K562 (cell line): ENCODE measurements around the gene CGREF1. TPM values are rescaled to one million over a fixed set of nuclear protein-coding genes. Genes with fewer than 3 reads are reported as not detected.

Source experiments
- ATAC-seq: fragments of 200-7000 bp; cut with Tn5 transposase; 3 replicates; pipeline ENCODE4 v1.9.1; 2020; ENCODE audit warnings: moderate library complexity
- BruUV-seq: library from RNA; stranded (reverse); fragments of 400-500 nt; replicated peaks from 2 replicates; lab custom pipeline; 2021; lab: Mats Ljungman, UMichigan
- CTCF ChIA-PET: fragments of 300-600 bp; formaldehyde crosslinking; extraction: SDS; loops from one replicate; lab custom pipeline; 2021; ENCODE audit warnings: low intra/inter-chr PET ratio; lab: Yijun Ruan, JAX
- POLR2A ChIA-PET: fragments of 300-600, 350-650 bp; sonication (Branson Sonifier 250); formaldehyde crosslinking; extraction: SDS; loops from one replicate; lab custom pipeline; 2021; ENCODE audit warnings: antibody characterized with exemption, inconsistent platforms; lab: Yijun Ruan, JAX
- DNase-seq, 4 experiments: peaks; one replicate each; pipeline versions ENCODE4 v3.0.0 to v3.0.0-alpha.2; 2011 to 2018; ENCODE audit warnings: low spot score in 3 of 4, mixed read lengths in 3 of 4; ENCODE audit errors: extremely low read depth in 1 of 4
- FAIRE-seq: peaks from 2 replicates; lab custom pipeline; 2011; peaks lifted over from hg19 to GRCh38; lab: Jason Lieb, UNC
- H2AFZ ChIP-seq: 2 replicates; pipeline ENCODE4 v1.6.0; 2011; ENCODE audit warnings: low read depth, low read length, control low read depth, inconsistent platforms
- H3K27ac ChIP-seq: fragments of 200-600 bp; 3 replicates; pipeline ENCODE4 v1.8.0; 2011; ENCODE audit warnings: low read depth, mild to moderate bottlenecking, control low read depth, inconsistent platforms, low read length, moderate library complexity, mixed read lengths; ENCODE audit errors: extremely low read depth
- H3K27me3 ChIP-seq, 2 experiments: fragments of 300-600 bp in 1 of 2; 2 replicates in 1 of 2; 3 replicates in 1 of 2; pipeline versions ENCODE4 v1.6.0 to v1.8.0; 2011; ENCODE audit warnings: inconsistent platforms in 2 of 2, low read length in 2 of 2, mild to moderate bottlenecking in 1 of 2, mixed read lengths in 1 of 2, moderate library complexity in 1 of 2; ENCODE audit not compliant: control insufficient read depth in 2 of 2, insufficient read depth in 2 of 2
- H3K36me3 ChIP-seq: fragments of 300-600 bp; 3 replicates; pipeline ENCODE4 v1.8.0; 2011; ENCODE audit warnings: mild to moderate bottlenecking, low read length, inconsistent platforms; ENCODE audit not compliant: control insufficient read depth, insufficient read depth
- H3K4me1 ChIP-seq, 2 experiments: fragments of 200-600 bp in 1 of 2; replicated peaks in 1 of 2; 2 replicates in 1 of 2; 3 replicates in 1 of 2; pipeline versions ENCODE4 v1.5.1 to v1.8.0; 2011; ENCODE audit warnings: inconsistent platforms in 2 of 2, low read length in 2 of 2, mild to moderate bottlenecking in 1 of 2, mixed read lengths in 1 of 2, moderate library complexity in 1 of 2; ENCODE audit not compliant: control insufficient read depth in 2 of 2, insufficient read depth in 2 of 2
- H3K4me2 ChIP-seq: 2 replicates; pipeline ENCODE4 v1.6.1; 2011; ENCODE audit warnings: low read length, control low read depth, inconsistent platforms, mixed read lengths; ENCODE audit not compliant: insufficient read depth
- H3K4me3 ChIP-seq: fragments of 200-600 bp; sonication (generic), shearing (Covaris generic); 2 replicates; pipeline ENCODE4 v1.5.1; 2016; ENCODE audit warnings: control low read depth, inconsistent platforms
- H3K79me2 ChIP-seq: fragments of 200-600 bp; 3 replicates; pipeline ENCODE4 v1.8.0; 2011; ENCODE audit warnings: low read length, inconsistent platforms; ENCODE audit not compliant: control insufficient read depth, insufficient read depth
- H3K9ac ChIP-seq, 2 experiments: 2 replicates each; pipeline versions ENCODE4 v1.6.0 to v1.6.1; 2011; ENCODE audit warnings: low read depth in 2 of 2, low read length in 2 of 2, control low read depth in 1 of 2, inconsistent platforms in 1 of 2, mild to moderate bottlenecking in 1 of 2, mixed read lengths in 1 of 2; ENCODE audit not compliant: insufficient read depth in 1 of 2
- H3K9me1 ChIP-seq: one replicate; pipeline ENCODE4 v1.6.0; 2011; ENCODE audit warnings: inconsistent platforms, mild to moderate bottlenecking, low read length, moderate library complexity; ENCODE audit not compliant: control insufficient read depth, insufficient read depth
- H3K9me3 ChIP-seq: replicated peaks from 2 replicates; pipeline ENCODE4 v1.5.1; 2011; ENCODE audit warnings: low read depth, low read length, inconsistent platforms; ENCODE audit not compliant: control insufficient read depth, insufficient read depth
- H4K20me1 ChIP-seq: replicated peaks from 2 replicates; pipeline ENCODE4 v1.6.1; 2011; ENCODE audit warnings: low read length, inconsistent platforms, mixed read lengths; ENCODE audit not compliant: control insufficient read depth, insufficient read depth
- AFF4 ChIP-seq: sonication (generic); formaldehyde crosslinking; IDR thresholded peaks from 2 replicates; pipeline ENCODE4 v1.8.0; 2023; ENCODE audit warnings: mild to moderate bottlenecking, missing genetic modification reagents
- E4F1 ChIP-seq: fragments of 250-450 bp; sonication (Bioruptor Pico); IDR thresholded peaks from 2 replicates; pipeline ENCODE4 v1.5.0; 2021; ENCODE audit warnings: mild to moderate bottlenecking, borderline replicate concordance
- GMEB1 ChIP-seq: fragments of 250-450 bp; sonication (Bioruptor Pico); IDR thresholded peaks from 2 replicates; pipeline ENCODE4 v1.4.0; 2020; ENCODE audit warnings: mild to moderate bottlenecking
- KDM4B ChIP-seq, 2 experiments: fragments of 450-650 bp in 1 of 2; sonication (generic) in 1 of 2; IDR thresholded peaks; 2 replicates each; pipeline ENCODE4 v1.6.1; 2016 to 2017; ENCODE audit warnings: borderline replicate concordance in 2 of 2, antibody characterized with exemption in 1 of 2, low read depth in 1 of 2, mild to moderate bottlenecking in 1 of 2
- KLF10 ChIP-seq: fragments of 250-450 bp; sonication (Bioruptor Pico); IDR thresholded peaks from 2 replicates; pipeline ENCODE4 v1.6.1; 2021; ENCODE audit warnings: matching md5 sums
- MLX ChIP-seq, 2 experiments: fragments of 450-650 bp in 1 of 2; sonication (generic) in 1 of 2; formaldehyde crosslinking; conservative IDR thresholded peaks; 2 replicates each; pipeline versions ENCODE4 v1.4.0 to v1.8.1; 2020 to 2022; ENCODE audit warnings: mild to moderate bottlenecking in 1 of 2, missing genetic modification reagents in 1 of 2
- MTA2 ChIP-seq: fragments of 450-650 bp; IDR thresholded peaks from 2 replicates; pipeline ENCODE4 v1.6.1; 2016; ENCODE audit warnings: low read depth
- MTA3 ChIP-seq: fragments of 450-650 bp; formaldehyde crosslinking; IDR thresholded peaks from 2 replicates; pipeline ENCODE4 v1.6.1; 2017; ENCODE audit warnings: mild to moderate bottlenecking, borderline replicate concordance
- RBBP5 ChIP-seq: fragments of 200-600 bp; sonication (generic); IDR thresholded peaks from 2 replicates; pipeline ENCODE4 v1.6.1; 2012; ENCODE audit warnings: borderline replicate concordance, mild to moderate bottlenecking, low read length, control low read depth, inconsistent platforms; ENCODE audit not compliant: insufficient read depth, poor library complexity, severe bottlenecking
- XRCC3 ChIP-seq: fragments of 450-650 bp; IDR thresholded peaks from 2 replicates; pipeline ENCODE4 v1.6.1; 2017; ENCODE audit warnings: mild to moderate bottlenecking, moderate library complexity
- ZBTB7A ChIP-seq: IDR thresholded peaks from 2 replicates; pipeline ENCODE4 v1.6.1; 2011; ENCODE audit warnings: low read depth, mild to moderate bottlenecking, low read length, moderate library complexity, borderline replicate concordance; ENCODE audit not compliant: control insufficient read depth
- ZNF12 ChIP-seq: sonication (generic); formaldehyde crosslinking; IDR thresholded peaks from 2 replicates; pipeline ENCODE4 v1.4.0; 2020; ENCODE audit warnings: mild to moderate bottlenecking, missing genetic modification reagents
- WGBS: fragments of 100-300 bp; shearing (Covaris generic); methylation state at CpG from one replicate; pipeline ENCODE4 v1.1.6; 2016; ENCODE audit warnings: low coverage, mixed read lengths; ENCODE audit not compliant: insufficient coverage; ENCODE audit errors: missing lambda C conversion rate; 5-methylcytosine and 5-hydroxymethylcytosine counted together
- in situ Hi-C: fragments of 300-500 bp; cut with MboI; formaldehyde crosslinking; loops from 4 replicates; pipeline ENCODE4 v1.15.0; 2018; ENCODE audit warnings: inconsistent platforms, mixed read lengths
- intact Hi-C: fragments of 100-400 bp; cut with micrococcal nuclease; formaldehyde crosslinking; loops from 2 replicates; pipeline ENCODE4 v1.14.2; 2022
- polyA plus RNA-seq, 8 experiments: library from polyadenylated mRNA; depleted of rRNA in 4 of 8; stranded (reverse) in 5 of 8; unstranded in 3 of 8; fragments of >200 nt; fragmentation: Nextera tagmentation in 2 of 8; fragmentation: Illumina TruSeq in 1 of 8; extraction: Ambion mirVana in 2 of 8; extraction: Trizol in 1 of 8; gene quantifications; 2 replicates each; pipeline versions ENCODE4 v1.2.1 to v1.2.3, GENCODE V29; 2011 to 2014; ENCODE audit warnings: inconsistent platforms in 1 of 8, missing spikeins in 1 of 8
- total RNA-seq, 7 experiments: library from RNA; depleted of rRNA in 6 of 7; stranded (reverse); fragments of >200 nt in 6 of 7; fragmentation: Illumina TruSeq in 2 of 7; extraction: Trizol in 2 of 7; gene quantifications; 2 replicates each; pipeline versions ENCODE4 v1.2.1 to v1.2.3, GENCODE V29; 2011 to 2021; ENCODE audit warnings: low replicate concordance in 1 of 7

The CGREF1 gene
- total and polyA plus RNA-seq, 9 of the 15 experiments (the other 6 are each of a cell fraction or from before 2014, with no cell fraction given) = 0.07 to 0.50 (median 0.37) TPM

GRCh38 chr2:27139310-27139709 lies 20.4 kb upstream of the CGREF1 start, which contains the start of gene PRR30 (continued):
- TF ChIP-seq E4F1 (CRISPR knock-in tag) (no peak), ZBTB7A (no peak), MTA3 (no peak), MLX (CRISPR knock-in tag; conservative IDR thresholded peaks at IDR 0.05) (no peak), GMEB1 (CRISPR knock-in tag) (no peak)

- Histone ChIP-seq H4K20me1 (no peaks in the 10 kb centered on the region; the same call in 1 of the 2 replicates), H2AFZ (no peak overlapping the region), H3K27me3 (no peaks in the 10 kb centered on the region), H3K9me1 (peaks cover 5% of the 10 kb centered on the region), H3K4me1 (peaks cover 11 to 23% of the 10 kb centered on the region in 2 experiments; a peak in 4 of 5 replicates), H3K36me3 (peaks cover 4% of the 10 kb centered on the region; the same call in 1 of the 3 replicates), H3K9me3 (peaks cover 2% of the 10 kb centered on the region), H3K9ac (no peak overlapping the region), H3K4me2 (no peak overlapping the region), H3K79me2 (peaks cover 14% of the 10 kb centered on the region), H3K4me3 (no peak overlapping the region), H3K27ac (no peak overlapping the region)
- DNase-seq = no peak
- POLR2A ChIA-PET = no interaction called here
- intact Hi-C loops = no loop called here
- in situ Hi-C loops = no loop called here
- CTCF ChIA-PET = no interaction called here
- FAIRE-seq = no peak
- WGBS = 26% methylated on average over 7 of the region's 7 CpGs
- no TSS peak for BruUV-seq
- ATAC-seq = no peak
- TF ChIP-seq KLF10 (CRISPR knock-in tag) = no peak
- TF ChIP-seq XRCC3 = no peak
- no peak for TF ChIP-seq MTA2
- no peak for TF ChIP-seq ZNF12 (CRISPR knock-in tag)
- no peak for TF ChIP-seq RBBP5
- TF ChIP-seq KDM4B (IDR thresholded peaks at IDR 0.05; ENCODE audit: borderline replicate concordance in 2 of 2, low read depth in 1 of 2) = no peak
- no peak for TF ChIP-seq AFF4
These were observed 19.2 kb upstream of the CGREF1 start for GRCh38 chr2:27138111-27138510.
